MG63 (cell line): ENCODE results near the gene LUZP2. TPM values are rescaled to one million over a fixed set of nuclear protein-coding genes. Genes with fewer than 3 reads are reported as not detected.

Experiments used
- DNase-seq: peaks from one replicate; pipeline ENCODE4 v3.0.0-alpha.2; 2020
- H3K27me3 ChIP-seq: fragments of 250-450 bp; sonication (Bioruptor Pico); 2 replicates; pipeline ENCODE4 v1.5.1; 2020; ENCODE audit warnings: mild to moderate bottlenecking, moderate library complexity
- H3K36me3 ChIP-seq: fragments of 250-450 bp; sonication (Bioruptor Pico); 2 replicates; pipeline ENCODE4 v1.5.1; 2020; ENCODE audit warnings: mild to moderate bottlenecking, moderate library complexity
- H3K4me3 ChIP-seq: fragments of 250-450 bp; sonication (Bioruptor Pico); 2 replicates; pipeline ENCODE4 v1.5.1; 2020; ENCODE audit warnings: mild to moderate bottlenecking, moderate library complexity
- H3K9me3 ChIP-seq: fragments of 250-450 bp; sonication (Bioruptor Pico); 2 replicates; pipeline ENCODE4 v1.5.1; 2020; ENCODE audit warnings: mild to moderate bottlenecking, moderate library complexity
- total RNA-seq: library from RNA; depleted of rRNA; stranded (reverse); fragments of >200 nt; shearing (Covaris generic); gene quantifications from 2 replicates; pipeline ENCODE4 v1.2.3, GENCODE V29; 2014; ENCODE audit warnings: low replicate concordance; rRNA removed

Gene LUZP2
- 0.39 and 1.5 TPM in 2 replicates for total RNA-seq

DNA sequence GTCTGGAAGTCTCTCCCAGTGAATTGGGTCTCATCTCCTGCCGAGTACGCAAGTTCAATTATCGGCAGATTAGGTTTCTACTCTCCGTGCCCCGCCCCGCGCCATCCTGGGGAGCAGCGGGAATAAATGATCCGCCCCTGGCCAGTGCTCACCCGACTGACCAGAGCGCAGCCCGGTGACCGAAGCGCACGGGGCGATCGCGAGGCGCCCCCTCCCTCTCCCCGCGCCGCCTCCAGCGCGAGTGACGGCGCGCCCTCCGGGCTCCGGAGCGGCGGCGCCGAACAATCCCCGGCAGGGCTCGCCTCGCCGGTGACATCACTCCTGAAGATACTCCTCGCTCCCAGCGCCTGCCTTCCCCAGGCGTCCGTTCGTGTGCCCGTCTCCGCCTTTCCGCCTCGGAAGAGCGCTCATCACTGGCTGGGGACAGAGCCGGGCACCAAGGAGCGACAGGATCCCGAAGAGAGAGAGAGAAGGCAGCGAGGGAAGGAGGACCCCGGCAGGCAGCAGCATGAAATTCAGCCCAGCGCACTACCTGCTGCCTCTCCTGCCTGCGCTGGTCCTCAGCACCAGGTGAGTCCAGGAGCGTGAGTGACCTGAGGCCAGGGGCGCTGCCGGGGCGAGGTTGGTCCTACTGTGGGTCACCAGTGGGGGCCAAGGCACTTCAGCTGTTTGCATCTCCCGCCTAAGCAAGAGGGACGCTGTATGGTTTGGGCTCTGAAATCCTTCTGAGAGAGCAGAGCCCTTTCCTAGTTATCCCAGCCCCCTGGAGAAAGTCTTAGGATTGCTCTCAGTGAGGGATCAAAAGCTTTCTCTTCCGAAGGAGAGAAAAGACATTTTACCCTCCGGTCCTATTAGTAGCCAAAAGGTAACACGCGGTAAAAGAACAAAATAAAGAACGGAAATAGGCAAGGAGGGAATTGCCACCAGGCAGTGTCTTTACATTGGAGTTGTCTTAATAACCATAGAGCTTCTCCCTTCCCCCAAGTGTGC is at the start of gene LUZP2:
Gene LUZP2, plus strand, starts transcription at position 318 of the 990 bp plus-strand sequence.
- Histone ChIP-seq H3K36me3 (no peaks in the 10 kb centered on the region), H3K4me3 (peak within 1 kb of the TSS; percentile 52), H3K27me3 (no peaks in the 10 kb centered on the region), H3K9me3 (no peaks in the 10 kb centered on the region)
- peak; percentile 59 for DNase-seq

DNA sequence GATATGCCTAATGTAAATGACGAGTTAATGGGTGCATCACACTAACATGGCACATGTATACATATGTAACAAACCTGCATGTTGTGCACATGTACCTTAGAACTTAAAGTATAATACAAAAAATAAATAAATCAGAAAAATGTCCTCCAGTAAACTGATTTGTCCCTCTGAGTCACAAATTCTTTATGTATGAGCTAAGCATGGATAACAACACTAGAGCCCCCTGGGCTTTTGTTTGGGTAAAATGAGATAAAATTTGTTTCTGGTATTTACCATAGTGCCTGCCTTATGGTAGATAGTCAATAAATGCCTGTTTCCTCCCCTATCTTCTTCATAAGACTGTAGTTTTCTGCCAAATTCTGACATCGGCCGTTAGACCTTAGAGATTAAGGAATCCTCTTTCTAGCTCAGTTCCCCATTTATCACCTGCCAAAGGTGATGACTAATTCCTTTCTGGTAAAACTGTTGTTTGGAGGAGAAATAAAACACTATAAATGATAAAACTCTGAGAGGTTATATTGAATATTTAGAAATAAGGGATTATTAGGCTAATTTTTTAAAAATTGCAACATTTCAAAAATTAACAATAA is 43.6 kb upstream of the LUZP2 start:
- peak; percentile 1 for DNase-seq
- Histone ChIP-seq H3K36me3 (no peaks in the 10 kb centered on the region), H3K4me3 (no peak overlapping the region), H3K27me3 (no peaks in the 10 kb centered on the region), H3K9me3 (no peaks in the 10 kb centered on the region)

- no peak for DNase-seq
- no peak overlapping the region for H3K4me3 ChIP-seq
- no peaks in the 10 kb centered on the region for H3K36me3 ChIP-seq
- H3K9me3 ChIP-seq = no peaks in the 10 kb centered on the region
- H3K27me3 ChIP-seq = no peaks in the 10 kb centered on the region
Observed at GRCh38 chr11:24457985-24458384, 38.9 kb upstream of the LUZP2 start.

DNA sequence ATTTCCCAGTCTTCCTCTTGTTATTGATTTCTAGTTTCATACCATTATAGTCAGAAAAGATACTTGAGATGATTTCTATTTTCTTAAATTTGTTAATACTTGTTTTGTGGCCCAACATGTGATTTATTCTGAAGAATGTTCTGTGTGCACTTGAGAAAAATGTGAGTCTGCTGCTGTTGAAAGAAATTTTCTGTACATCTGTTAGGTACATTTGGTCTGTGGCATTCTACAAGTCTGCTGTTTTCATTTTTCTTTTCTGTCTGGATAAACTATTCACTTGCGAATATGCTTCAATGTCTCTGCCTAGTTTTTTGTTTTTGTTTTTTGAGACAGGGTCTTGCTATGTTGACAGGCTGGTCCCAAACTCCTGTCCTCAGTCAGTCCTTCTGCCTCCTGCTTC is 26.4 kb upstream of the LUZP2 start:
- Histone ChIP-seq H3K9me3 (no peaks in the 10 kb centered on the region), H3K27me3 (no peaks in the 10 kb centered on the region), H3K4me3 (no peak overlapping the region), H3K36me3 (no peaks in the 10 kb centered on the region)
- no peak for DNase-seq

DNA sequence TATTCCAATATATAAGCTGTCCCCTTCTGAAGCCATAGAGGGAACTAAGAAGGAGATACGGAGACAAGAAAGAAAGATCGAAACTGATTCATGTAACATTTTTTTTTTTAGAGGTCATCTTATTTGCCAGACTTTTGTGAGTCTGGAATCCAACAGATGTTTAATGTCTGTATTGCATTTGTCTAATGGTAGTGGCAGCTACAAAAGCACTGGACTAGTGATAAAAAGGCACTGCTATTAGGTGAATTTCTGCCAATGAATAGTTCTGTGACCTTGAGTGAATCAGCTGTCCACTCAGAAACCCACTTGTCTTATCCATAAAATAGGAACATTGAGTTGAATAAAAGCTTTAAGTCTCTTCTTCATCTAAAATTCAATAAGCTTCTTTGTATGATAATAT is 25.8 kb upstream of the LUZP2 start:
- Histone ChIP-seq H3K36me3 (no peaks in the 10 kb centered on the region), H3K9me3 (peaks cover 4% of the 10 kb centered on the region; the same call in 1 of the 2 replicates), H3K27me3 (no peaks in the 10 kb centered on the region), H3K4me3 (no peak overlapping the region)
- DNase-seq = no peak

DNA sequence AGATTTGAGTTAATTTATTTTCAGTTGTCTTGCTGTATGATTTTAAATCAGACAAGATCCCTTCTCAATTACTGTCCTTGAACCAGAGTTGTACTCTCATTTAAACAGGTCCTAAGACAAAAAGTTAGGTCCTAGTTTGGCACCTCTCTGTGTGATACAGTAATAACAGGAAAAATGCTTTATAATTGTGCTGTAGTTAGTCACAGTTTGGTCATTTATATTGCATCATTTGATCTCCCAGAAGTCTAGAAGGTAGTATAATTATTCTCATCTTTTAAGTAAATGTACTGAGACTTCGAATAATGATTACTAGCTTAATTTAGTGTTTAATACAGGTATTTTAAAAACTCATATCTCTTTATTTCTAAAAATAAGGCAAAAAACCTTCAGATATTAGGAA is 18.1 kb upstream of the LUZP2 start:
- Histone ChIP-seq H3K27me3 (no peaks in the 10 kb centered on the region), H3K9me3 (peaks cover 4% of the 10 kb centered on the region; the same call in 1 of the 2 replicates), H3K36me3 (no peaks in the 10 kb centered on the region), H3K4me3 (no peak overlapping the region)
- no peak for DNase-seq

DNA sequence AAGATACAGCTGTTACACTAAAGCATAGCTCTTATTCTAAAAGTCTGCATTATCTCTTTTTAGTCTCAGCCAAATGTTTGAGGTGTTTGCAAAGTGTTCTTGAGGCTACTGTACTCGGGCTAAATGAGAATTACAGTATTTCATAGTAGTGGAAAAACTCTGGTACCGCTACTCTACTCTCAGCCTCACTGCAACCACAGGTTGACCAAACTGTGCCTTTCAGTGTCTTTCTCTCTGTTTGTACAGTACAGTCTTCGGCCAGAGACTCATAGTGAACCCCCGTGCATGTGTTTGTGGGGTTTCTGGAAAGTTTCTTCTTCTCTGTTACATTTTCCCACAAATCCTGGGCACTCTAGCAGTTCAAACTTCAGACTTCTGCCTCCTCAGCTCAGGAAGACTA is 7.4 kb upstream of the LUZP2 start:
- no peaks in the 10 kb centered on the region for H3K27me3 ChIP-seq
- H3K9me3 ChIP-seq = no peaks in the 10 kb centered on the region
- no peak overlapping the region for H3K4me3 ChIP-seq
- DNase-seq = no peak
- H3K36me3 ChIP-seq = no peaks in the 10 kb centered on the region

DNA sequence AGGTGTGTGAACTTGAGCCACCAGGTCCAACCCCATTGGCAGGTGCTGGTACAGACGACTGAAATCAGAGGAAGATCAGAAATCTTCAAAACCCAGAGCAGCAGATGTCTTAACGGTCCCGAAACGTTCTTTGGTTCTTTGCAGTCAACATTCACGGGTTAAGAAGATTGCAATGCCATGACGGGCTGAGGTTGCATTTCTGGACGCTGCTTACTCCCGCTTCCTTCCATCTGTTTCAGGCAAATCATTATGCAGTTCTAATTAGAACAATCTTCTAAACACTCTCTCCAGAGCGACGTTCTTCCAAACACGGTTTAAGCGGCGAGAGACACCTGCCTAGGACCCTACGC is 492 bp upstream of the LUZP2 start:
- no peak for DNase-seq
- peak overlapping the region; percentile 52 for H3K4me3 ChIP-seq

GRCh38 chr11:24497831-24498230 is 978 bp downstream of the LUZP2 start:
- Histone ChIP-seq H3K9me3 (no peaks in the 10 kb centered on the region), H3K4me3 (no peak overlapping the region; the same call in 1 of the 2 replicates), H3K36me3 (no peaks in the 10 kb centered on the region), H3K27me3 (no peaks in the 10 kb centered on the region)
- no peak for DNase-seq

More for the DNA sequence above, 492 bp upstream of the LUZP2 start:
- Histone ChIP-seq H3K27me3 (no peaks in the 10 kb centered on the region), H3K9me3 (no peaks in the 10 kb centered on the region), H3K36me3 (no peaks in the 10 kb centered on the region)

DNA sequence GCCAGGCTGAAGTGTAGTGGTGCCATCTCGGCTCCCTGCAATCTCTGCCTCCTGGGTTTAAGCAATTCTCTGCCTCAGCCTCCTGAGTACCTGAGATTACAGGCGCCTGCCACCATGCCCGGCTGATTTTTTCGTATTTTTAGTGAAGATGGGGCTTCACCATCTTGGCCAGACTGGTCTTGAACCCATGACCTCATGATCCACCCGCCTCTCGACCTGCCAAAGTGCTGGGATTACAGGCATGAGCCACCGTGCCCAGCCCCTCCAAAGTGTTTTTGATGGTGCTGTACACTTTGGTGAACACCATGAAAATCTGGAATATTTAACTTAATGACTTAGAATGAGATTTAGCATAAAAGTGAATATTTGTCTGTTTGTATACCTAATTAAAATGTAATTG is 5.6 kb downstream of the LUZP2 start:
- no peaks in the 10 kb centered on the region for H3K27me3 ChIP-seq
- H3K9me3 ChIP-seq = no peaks in the 10 kb centered on the region
- no peaks in the 10 kb centered on the region for H3K36me3 ChIP-seq
- DNase-seq = no peak
- H3K4me3 ChIP-seq = no peak overlapping the region

DNA sequence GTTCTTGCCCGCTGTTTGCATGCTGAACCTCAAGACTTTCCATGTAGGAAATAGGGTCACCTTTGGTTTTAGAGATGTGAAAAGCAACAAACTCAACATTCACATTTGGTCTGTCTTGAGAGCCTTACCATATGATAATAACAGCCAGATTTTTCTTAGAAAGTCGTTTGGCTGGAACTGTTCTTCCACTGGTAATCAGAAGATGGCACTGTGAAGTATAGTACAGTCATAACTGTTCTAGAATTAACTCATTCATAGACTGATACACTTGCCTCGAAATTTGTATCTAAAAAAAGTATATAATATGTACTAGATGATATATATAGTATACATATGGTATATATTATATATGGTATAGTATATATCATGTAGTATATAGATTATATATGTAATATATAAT is 12.3 kb downstream of the LUZP2 start:
- H3K4me3 ChIP-seq = no peak overlapping the region
- DNase-seq = no peak
- H3K9me3 ChIP-seq = no peaks in the 10 kb centered on the region
- no peaks in the 10 kb centered on the region for H3K27me3 ChIP-seq
- no peaks in the 10 kb centered on the region for H3K36me3 ChIP-seq

GRCh38 chr11:24511511-24511910 is 14.7 kb downstream of the LUZP2 start:
- no peak for DNase-seq

GRCh38 chr11:24513479-24514218 is 16.8 kb downstream of the LUZP2 start:
- no peaks in the 10 kb centered on the region for H3K9me3 ChIP-seq
- H3K36me3 ChIP-seq = no peaks in the 10 kb centered on the region
- no peaks in the 10 kb centered on the region for H3K27me3 ChIP-seq
- no peak for DNase-seq
- no peak overlapping the region for H3K4me3 ChIP-seq

More at GRCh38 chr11:24511511-24511910, 14.7 kb downstream of the LUZP2 start:
- Histone ChIP-seq H3K4me3 (no peak overlapping the region), H3K9me3 (no peaks in the 10 kb centered on the region), H3K27me3 (no peaks in the 10 kb centered on the region), H3K36me3 (no peaks in the 10 kb centered on the region)

DNA sequence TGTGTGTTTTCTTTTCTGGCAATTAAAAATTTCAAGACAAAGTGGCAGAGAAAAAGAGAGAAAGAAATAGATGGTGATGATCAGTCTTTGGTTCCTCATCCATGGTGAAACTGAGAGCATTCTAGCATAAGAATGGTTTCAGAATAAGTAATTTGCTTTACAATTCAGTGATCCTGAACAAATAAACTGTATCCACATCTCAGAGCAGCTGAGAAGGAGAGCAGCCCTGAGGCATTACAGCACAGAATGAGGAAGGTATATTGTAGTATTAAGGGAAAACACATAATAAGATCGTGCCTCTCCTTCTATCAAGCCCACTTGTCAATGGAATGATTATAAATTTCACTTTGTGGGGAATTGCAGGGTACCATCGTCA is 17.4 kb downstream of the LUZP2 start:
- Histone ChIP-seq H3K27me3 (no peaks in the 10 kb centered on the region), H3K4me3 (no peak overlapping the region), H3K9me3 (no peaks in the 10 kb centered on the region), H3K36me3 (no peaks in the 10 kb centered on the region)
- DNase-seq = no peak

DNA sequence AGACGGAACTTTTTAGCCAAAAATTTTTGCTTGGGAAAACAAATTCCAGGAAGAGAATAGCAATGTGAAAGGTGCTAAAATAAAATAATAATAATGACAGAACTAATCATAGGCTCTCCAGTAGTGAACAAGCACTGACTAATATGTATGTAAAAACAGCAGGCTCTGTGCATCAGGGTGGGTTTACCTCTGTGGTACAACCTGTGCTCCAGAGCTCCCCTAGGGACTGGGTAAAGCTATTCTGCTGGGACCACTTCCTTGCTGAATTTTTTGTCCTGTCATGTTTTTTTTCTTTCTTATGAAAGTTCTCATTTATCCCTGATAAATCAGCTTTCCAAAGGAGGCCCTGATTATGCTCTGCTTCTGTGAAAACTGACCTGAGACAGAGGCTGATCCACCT is 18.8 kb downstream of the LUZP2 start:
- no peak for DNase-seq
- Histone ChIP-seq H3K4me3 (no peak overlapping the region), H3K27me3 (no peaks in the 10 kb centered on the region), H3K9me3 (no peaks in the 10 kb centered on the region), H3K36me3 (no peaks in the 10 kb centered on the region)

- Histone ChIP-seq H3K27me3 (no peaks in the 10 kb centered on the region), H3K9me3 (no peaks in the 10 kb centered on the region), H3K36me3 (no peaks in the 10 kb centered on the region), H3K4me3 (no peak overlapping the region)
- DNase-seq = no peak
Observed at GRCh38 chr11:24516638-24517037, 19.8 kb downstream of the LUZP2 start.

- Histone ChIP-seq H3K36me3 (no peaks in the 10 kb centered on the region), H3K27me3 (no peaks in the 10 kb centered on the region), H3K9me3 (no peaks in the 10 kb centered on the region), H3K4me3 (no peak overlapping the region)
- DNase-seq = no peak
Observed at GRCh38 chr11:24521601-24522000, 24.7 kb downstream of the LUZP2 start.
